NCI-H524 (cell line): ENCODE measurements around the gene DDI2.
A peak's percentile ranks its signal among the peaks of the same experiment; 100 is the strongest.

Experiments used
- DNase-seq, 2 experiments: peaks; one replicate each; lab custom pipeline; 2025; lab: John Stamatoyannopoulos, UW

DDI2 gene

GRCh38 chr1:15605398-15606383 lies 11.6 kb upstream of the DDI2 start:
- no peak for DNase-seq

GRCh38 chr1:15609631-15610030 lies 7.6 kb upstream of the DDI2 start:
- no peak for DNase-seq

GRCh38 chr1:15610167-15610566 lies 7.1 kb upstream of the DDI2 start:
- DNase-seq, result no peak

- DNase-seq, result peak in 1 of 2 experiments; percentile 38
Observed at GRCh38 chr1:15616373-15617172, 685 bp upstream of the DDI2 start.

- no peak for DNase-seq
Observed at GRCh38 chr1:15618077-15618654, 908 bp downstream of the DDI2 start.

- DNase-seq, result no peak
Observed at GRCh38 chr1:15618655-15619525, 1.6 kb downstream of the DDI2 start.

GRCh38 chr1:15620155-15620545 lies 2.9 kb downstream of the DDI2 start:
- no peak for DNase-seq

- DNase-seq, result no peak
Observed at GRCh38 chr1:15620902-15621682, 3.8 kb downstream of the DDI2 start.

- no peak for DNase-seq
Observed at GRCh38 chr1:15621975-15622374, 4.7 kb downstream of the DDI2 start.

GRCh38 chr1:15622712-15623373 lies 5.6 kb downstream of the DDI2 start:
- no peak for DNase-seq

GRCh38 chr1:15623435-15623834 lies 6.2 kb downstream of the DDI2 start:
- DNase-seq, result no peak

GRCh38 chr1:15624133-15624714 lies 7.0 kb downstream of the DDI2 start:
- DNase-seq, result no peak

GRCh38 chr1:15625056-15625917 lies 8.0 kb downstream of the DDI2 start:
- no peak for DNase-seq

GRCh38 chr1:15626269-15626950 lies 9.2 kb downstream of the DDI2 start:
- no peak for DNase-seq

- DNase-seq, result no peak
Observed at GRCh38 chr1:15627343-15627988, 10.2 kb downstream of the DDI2 start.

- DNase-seq, result no peak
Observed at GRCh38 chr1:15628003-15628402, 10.7 kb downstream of the DDI2 start.

- peak; percentile 5 to 45 for DNase-seq
Observed at GRCh38 chr1:15633756-15634420, 16.6 kb downstream of the DDI2 start.
